Activated CD4-positive, alpha-beta T cell treated with anti-CD3 and anti-CD28 coated beads, Interleukin-2, amount 50 U/mL, for 4 hours (primary cell): ENCODE measurements around the gene AIFM3.

Experiments used
- DNase-seq, 2 experiments: peaks; one replicate each; pipeline ENCODE4 v3.0.0-alpha.2; 2020

The AIFM3 gene

GRCh38 chr22:21010426-21011113 is 43.5 kb downstream of the AIFM3 start:
- no peak for DNase-seq

GRCh38 chr22:21012446-21013407 is 45.7 kb downstream of the AIFM3 start:
- no peak for DNase-seq

GRCh38 chr22:21013657-21014201 is 46.7 kb downstream of the AIFM3 start:
- DNase-seq: no peak

GRCh38 chr22:21014202-21014725 is 47.2 kb downstream of the AIFM3 start:
- peak; percentile 67 to 69 for DNase-seq

- DNase-seq: no peak
These were observed 47.8 kb downstream of the AIFM3 start, which contains the start of gene P2RX6 for GRCh38 chr22:21014726-21015465. Gene P2RX6, plus strand, starts transcription at chr22:21015165. Its CDS starts 10 bp downstream, at chr22:21015175.

- DNase-seq: no peak
These were observed 48.5 kb downstream of the AIFM3 start for GRCh38 chr22:21015466-21016006.

- no peak for DNase-seq
These were observed 49.8 kb downstream of the AIFM3 start for GRCh38 chr22:21016644-21017420.

GRCh38 chr22:21018314-21018713 is 51.3 kb downstream of the AIFM3 start:
- DNase-seq: no peak

- DNase-seq: no peak
These were observed 53.9 kb downstream of the AIFM3 start for GRCh38 chr22:21020802-21021429.

GRCh38 chr22:21022507-21022906 is 55.5 kb downstream of the AIFM3 start:
- DNase-seq: no peak

- DNase-seq: no peak
These were observed 56.0 kb downstream of the AIFM3 start for GRCh38 chr22:21022955-21023614.

GRCh38 chr22:21025266-21025665 is 58.2 kb downstream of the AIFM3 start:
- no peak for DNase-seq

- no peak for DNase-seq
These were observed 59.0 kb downstream of the AIFM3 start for GRCh38 chr22:21025763-21026755.

- DNase-seq: no peak
These were observed 60.0 kb downstream of the AIFM3 start for GRCh38 chr22:21026783-21027692.

GRCh38 chr22:21028277-21029251 is 61.5 kb downstream of the AIFM3 start:
- no peak for DNase-seq

GRCh38 chr22:21029486-21030025 is 62.5 kb downstream of the AIFM3 start:
- DNase-seq: no peak
